Muscle of arm (tissue), 12 donors: ENCODE data around the gene CYP3A4. TPM values are rescaled to one million over a fixed set of nuclear protein-coding genes. Genes with fewer than 3 reads are reported as not detected.
A peak's percentile ranks its signal among the peaks of the same experiment; 100 is the strongest.
"Not testable (repeated sequence)": the region's sequence is repeated elsewhere in the genome, so short reads cannot be mapped to it uniquely, and the experiment has no call there.

Experiments
- DNase-seq: peaks from one replicate; pipeline ENCODE4 v3.0.0-alpha.2; 2013
- polyA plus RNA-seq, 12 donors: library from polyadenylated mRNA; unstranded; fragments of 120-200 nt; gene quantifications; one replicate each; pipeline ENCODE4 v1.2.1, GENCODE V29; 2013; ENCODE audit not compliant: insufficient read length in 12 of 12

Gene CYP3A4
- polyA plus RNA-seq, 12 donors = 0.08 to 0.33 (median 0.15) TPM; not detected in 5

DNA sequence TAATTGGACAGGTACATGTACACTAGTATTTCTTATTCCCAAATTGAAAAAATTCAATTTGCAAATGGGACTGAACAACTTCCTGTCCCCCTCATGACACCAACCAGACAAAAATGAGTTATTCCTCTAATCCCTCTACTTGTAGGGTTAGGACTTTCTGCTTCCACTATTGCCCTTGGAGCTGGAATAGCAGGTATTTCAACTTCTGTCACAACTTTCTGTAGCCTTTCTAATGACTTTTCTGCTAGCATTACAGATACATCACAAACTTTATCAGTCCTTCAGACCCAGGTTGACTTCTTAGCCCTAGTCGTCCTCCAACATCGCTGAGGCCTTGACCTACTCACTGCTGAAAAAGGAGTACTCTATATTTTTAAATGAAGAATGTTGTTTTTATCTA is 55.4 kb downstream of the CYP3A4 start:
- no peak for DNase-seq

- not testable (repeated sequence) for DNase-seq
Observed at GRCh38 chr7:99723201-99723600, 60.8 kb downstream of the CYP3A4 start.

GRCh38 chr7:99720800-99721595 is 63.0 kb downstream of the CYP3A4 start:
- peak; percentile 16 for DNase-seq

- no peak for DNase-seq
Observed at GRCh38 chr7:99719996-99720769, 63.8 kb downstream of the CYP3A4 start.

GRCh38 chr7:99713995-99714570 is 69.9 kb downstream of the CYP3A4 start:
- DNase-seq = no peak

- DNase-seq = no peak
Observed at GRCh38 chr7:99709838-99710578, 74.0 kb downstream of the CYP3A4 start.

GRCh38 chr7:99709260-99709659 is 74.7 kb downstream of the CYP3A4 start:
- DNase-seq = no peak

DNA sequence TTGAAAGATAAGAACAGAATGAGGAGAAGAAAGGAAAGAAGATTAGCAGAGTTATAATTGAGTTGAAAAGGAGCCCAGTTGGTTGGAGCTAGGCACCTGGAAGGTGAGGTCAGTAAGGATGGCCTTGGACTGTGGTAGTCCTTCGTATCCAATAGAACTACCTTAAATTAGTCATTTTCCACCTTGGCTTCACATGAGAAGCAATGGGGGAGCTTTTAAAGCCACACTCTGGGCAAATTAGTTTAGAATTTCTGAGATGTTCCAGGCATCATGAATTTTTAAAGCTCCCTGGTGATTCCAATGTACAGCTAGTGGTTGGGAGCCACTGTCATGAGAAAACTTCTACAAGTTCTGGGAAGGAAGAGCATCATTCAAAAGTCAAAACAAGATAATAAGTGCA is 76.9 kb downstream of the CYP3A4 start:
- no peak for DNase-seq

Other genes with a start within 250 kb of the CYP3A4 start
- 10 to 100 TPM in 6 of 12 donors, 1 to 10 TPM in 5, not detected in 1; 9.3 to 12.2 (median 10.5) TPM for gene FAM200A, start 232.1 kb downstream of the CYP3A4 start, polyA plus RNA-seq
- 10 to 100 TPM in 11 of 12 donors, not detected in 1; 34.5 to 84.8 (median 45.2) TPM for gene ZNF655, start 225.5 kb downstream of the CYP3A4 start, polyA plus RNA-seq
- 1 to 10 TPM in 1 of 12 donors, under 1 TPM in 8, not detected in 3; 0.42 to 1.0 (median 0.87) TPM for gene TMEM225B, start 185.9 kb downstream of the CYP3A4 start, polyA plus RNA-seq
- gene ZSCAN25, start 167.2 kb downstream of the CYP3A4 start, polyA plus RNA-seq = 10 to 100 TPM in 10 of 12 donors, 1 to 10 TPM in 1, not detected in 1; 9.9 to 26.8 (median 11.0) TPM
- gene CYP3A5, start 104.2 kb downstream of the CYP3A4 start, polyA plus RNA-seq = 10 to 100 TPM in 1 of 12 donors, 1 to 10 TPM in 7, under 1 TPM in 3, not detected in 1; 0.68 to 14.2 (median 1.4) TPM
- gene CYP3A7, start 49.0 kb downstream of the CYP3A4 start, polyA plus RNA-seq = 1 to 10 TPM in 4 of 12 donors, under 1 TPM in 5, not detected in 3; 0.24 to 9.4 (median 0.95) TPM
- gene CYP3A43, start 43.8 kb upstream of the CYP3A4 start, polyA plus RNA-seq = under 1 TPM in 5 of 12 donors, not detected in 7; 0.14 to 0.34 (median 0.20) TPM
- gene OR2AE1, start 92.8 kb upstream of the CYP3A4 start, polyA plus RNA-seq = under 1 TPM in 1 of 12 donors, not detected in 11; 0.23 TPM
- 10 to 100 TPM in 11 of 12 donors, not detected in 1; 14.4 to 24.5 (median 16.4) TPM for gene TRIM4, start 135.3 kb upstream of the CYP3A4 start, polyA plus RNA-seq
- under 1 TPM in 10 of 12 donors, not detected in 2; 0.18 to 0.70 (median 0.38) TPM for gene GJC3, start 145.4 kb upstream of the CYP3A4 start, polyA plus RNA-seq
- gene AZGP1, start 191.8 kb upstream of the CYP3A4 start, polyA plus RNA-seq = 1 to 10 TPM in 2 of 12 donors, under 1 TPM in 7, not detected in 3; 0.57 to 1.6 (median 0.69) TPM
- 10 to 100 TPM; 24.6 to 64.8 (median 33.1) TPM for gene ZKSCAN1, start 231.4 kb upstream of the CYP3A4 start, polyA plus RNA-seq